Central memory CD8-positive, alpha-beta T cell (primary cell): ENCODE data around the gene MATK.
A peak's percentile ranks its signal among the peaks of the same experiment; 100 is the strongest.
"Not testable (repeated sequence)": the region's sequence is repeated elsewhere in the genome, so short reads cannot be mapped to it uniquely, and the experiment has no call there.

Experiments
- ATAC-seq: fragments of 150-1000 bp; cut with Tn5 transposase; replicated peaks from 2 replicates; pipeline ENCODE4 v1.10.0; 2022; ENCODE audit warnings: mild to moderate bottlenecking, moderate FRiP score, moderate number of reproducible peaks; ENCODE audit not compliant: poor library complexity, severe bottlenecking; ENCODE audit errors: extremely low read depth
- DNase-seq, 2 donors: peaks; one replicate each; pipeline ENCODE4 v3.0.0; 2021; ENCODE audit warnings: low spot score in 2 of 2
- H3K27ac Mint-ChIP-seq: one replicate; pipeline ENCODE4 v1.8.0; 2022; ENCODE audit warnings: low read depth, mild to moderate bottlenecking, moderate library complexity, mixed read lengths
- H3K27me3 Mint-ChIP-seq: one replicate; pipeline ENCODE4 v1.8.0; 2022; ENCODE audit warnings: mixed read lengths
- H3K36me3 Mint-ChIP-seq: one replicate; pipeline ENCODE4 v1.8.0; 2022; ENCODE audit warnings: mild to moderate bottlenecking, moderate library complexity, mixed read lengths; ENCODE audit not compliant: insufficient read depth
- H3K4me1 Mint-ChIP-seq: one replicate; pipeline ENCODE4 v1.8.0; 2022; ENCODE audit warnings: mixed read lengths
- H3K4me3 Mint-ChIP-seq: one replicate; pipeline ENCODE4 v1.8.0; 2022; ENCODE audit warnings: mild to moderate bottlenecking, moderate library complexity, mixed read lengths
- H3K9me3 Mint-ChIP-seq: one replicate; pipeline ENCODE4 v1.8.0; 2022; ENCODE audit warnings: mixed read lengths

Gene MATK

GRCh38 chr19:3759482-3760254, 26.5 kb downstream of the MATK start:
- peak overlapping the region; percentile 99 for H3K27ac Mint-ChIP-seq

GRCh38 chr19:3758297-3758696, 27.9 kb downstream of the MATK start:
- DNase-seq, H3K27me3 Mint-ChIP-seq, ATAC-seq, H3K4me3 Mint-ChIP-seq, H3K9me3 Mint-ChIP-seq, H3K27ac Mint-ChIP-seq: not testable (repeated sequence)
- peaks cover 38% of the 10 kb centered on the region for H3K4me1 Mint-ChIP-seq
- H3K36me3 Mint-ChIP-seq, result peaks cover 41% of the 10 kb centered on the region

More at GRCh38 chr19:3759482-3760254, 26.5 kb downstream of the MATK start:
- ATAC-seq (no peak), DNase-seq (no peak)
- no peaks in the 10 kb centered on the region for H3K9me3 Mint-ChIP-seq
- peak overlapping the region; percentile 4 for H3K4me3 Mint-ChIP-seq
- H3K36me3 Mint-ChIP-seq, result peaks cover 38% of the 10 kb centered on the region
- H3K4me1 Mint-ChIP-seq, result peaks cover 38% of the 10 kb centered on the region
- no peaks in the 10 kb centered on the region for H3K27me3 Mint-ChIP-seq

GRCh38 chr19:3757705-3758104, 28.5 kb downstream of the MATK start:
- not testable (repeated sequence) for DNase-seq, H3K4me3 Mint-ChIP-seq, H3K27me3 Mint-ChIP-seq, H3K27ac Mint-ChIP-seq, H3K9me3 Mint-ChIP-seq, ATAC-seq
- H3K4me1 Mint-ChIP-seq, result peaks cover 33% of the 10 kb centered on the region
- H3K36me3 Mint-ChIP-seq, result peaks cover 37% of the 10 kb centered on the region

- H3K4me1 Mint-ChIP-seq, result peaks cover 13% of the 10 kb centered on the region
- no peak overlapping the region for H3K4me3 Mint-ChIP-seq
- H3K27me3 Mint-ChIP-seq, result no peaks in the 10 kb centered on the region
- no peak overlapping the region for H3K27ac Mint-ChIP-seq
- H3K36me3 Mint-ChIP-seq, result peaks cover 24% of the 10 kb centered on the region
- no peaks in the 10 kb centered on the region for H3K9me3 Mint-ChIP-seq
- ATAC-seq (no peak), DNase-seq (no peak)
Observed at GRCh38 chr19:3753631-3754410, 32.4 kb downstream of the MATK start.

GRCh38 chr19:3752492-3752891, 33.7 kb downstream of the MATK start:
- Mint-ChIP-seq H3K4me1 (peaks cover 13% of the 10 kb centered on the region), H3K27me3 (no peaks in the 10 kb centered on the region), H3K27ac (no peak overlapping the region), H3K9me3 (no peaks in the 10 kb centered on the region), H3K4me3 (no peak overlapping the region), H3K36me3 (peaks cover 16% of the 10 kb centered on the region)
- DNase-seq (no peak), ATAC-seq (no peak)

GRCh38 chr19:3751236-3751635, 34.9 kb downstream of the MATK start:
- H3K36me3 Mint-ChIP-seq, result peaks cover 13% of the 10 kb centered on the region
- DNase-seq, result no peak
- ATAC-seq, result no peak
- H3K27me3 Mint-ChIP-seq, result no peaks in the 10 kb centered on the region
- H3K27ac Mint-ChIP-seq, result no peak overlapping the region
- H3K4me1 Mint-ChIP-seq, result peaks cover 13% of the 10 kb centered on the region
- H3K9me3 Mint-ChIP-seq, result no peaks in the 10 kb centered on the region
- no peak overlapping the region for H3K4me3 Mint-ChIP-seq

GRCh38 chr19:3750211-3750610, 36.0 kb downstream of the MATK start:
- Mint-ChIP-seq H3K36me3 (peaks cover 12% of the 10 kb centered on the region), H3K4me3 (no peak overlapping the region), H3K4me1 (peaks cover 6% of the 10 kb centered on the region), H3K27ac (no peak overlapping the region), H3K9me3 (no peaks in the 10 kb centered on the region), H3K27me3 (no peaks in the 10 kb centered on the region)
- DNase-seq, result no peak
- ATAC-seq, result no peak

- DNase-seq (no peak), ATAC-seq (no peak)
- Mint-ChIP-seq H3K9me3 (no peaks in the 10 kb centered on the region), H3K36me3 (peaks cover 7% of the 10 kb centered on the region), H3K27me3 (no peaks in the 10 kb centered on the region), H3K4me3 (no peak overlapping the region), H3K4me1 (no peaks in the 10 kb centered on the region), H3K27ac (no peak overlapping the region)
Observed at GRCh38 chr19:3748965-3749364, 37.2 kb downstream of the MATK start.

- H3K4me1 Mint-ChIP-seq, result no peaks in the 10 kb centered on the region
- H3K27ac Mint-ChIP-seq, result peak overlapping the region; percentile 46
- peaks cover 7% of the 10 kb centered on the region for H3K36me3 Mint-ChIP-seq
- DNase-seq, result no peak
- ATAC-seq, result no peak
- H3K9me3 Mint-ChIP-seq, result no peaks in the 10 kb centered on the region
- H3K27me3 Mint-ChIP-seq, result no peaks in the 10 kb centered on the region
- H3K4me3 Mint-ChIP-seq, result no peak overlapping the region
Observed at GRCh38 chr19:3746371-3747056, 39.7 kb downstream of the MATK start.

- DNase-seq, result no peak
- ATAC-seq, result no peak
- Mint-ChIP-seq H3K9me3 (no peaks in the 10 kb centered on the region), H3K4me3 (no peak overlapping the region), H3K27me3 (no peaks in the 10 kb centered on the region), H3K36me3 (peaks cover 2% of the 10 kb centered on the region), H3K4me1 (no peaks in the 10 kb centered on the region), H3K27ac (no peak overlapping the region)
Observed at GRCh38 chr19:3745363-3746045, 40.7 kb downstream of the MATK start.

- no peak overlapping the region for H3K27ac Mint-ChIP-seq
- no peaks in the 10 kb centered on the region for H3K36me3 Mint-ChIP-seq
- H3K4me1 Mint-ChIP-seq, result no peaks in the 10 kb centered on the region
- H3K9me3 Mint-ChIP-seq, result no peaks in the 10 kb centered on the region
- H3K4me3 Mint-ChIP-seq, result no peak overlapping the region
- no peak for ATAC-seq
- DNase-seq, result no peak
- H3K27me3 Mint-ChIP-seq, result no peaks in the 10 kb centered on the region
Observed at GRCh38 chr19:3743486-3743885, 42.7 kb downstream of the MATK start.

GRCh38 chr19:3740431-3740830, 45.8 kb downstream of the MATK start:
- Mint-ChIP-seq H3K27ac (no peak overlapping the region), H3K9me3 (no peaks in the 10 kb centered on the region), H3K4me1 (no peaks in the 10 kb centered on the region), H3K36me3 (no peaks in the 10 kb centered on the region), H3K4me3 (no peak overlapping the region), H3K27me3 (no peaks in the 10 kb centered on the region)
- no peak for ATAC-seq
- no peak for DNase-seq
